Stimulated activated CD8-positive, alpha-beta memory T cell treated with anti-CD3 and anti-CD28 coated beads, Interleukin-7, amount 100 ng/mL, for 48 hours (primary cell): ENCODE data around the gene CC2D2A.
"Not testable (repeated sequence)": the region's sequence is repeated elsewhere in the genome, so short reads cannot be mapped to it uniquely, and the experiment has no call there.

ENCODE experiments used
- DNase-seq, 2 donors: peaks; one replicate each; pipeline ENCODE4 v3.0.0-alpha.2; 2020; ENCODE audit warnings: low read depth in 1 of 2; ENCODE audit errors: extremely low read depth in 1 of 2

Gene CC2D2A

GRCh38 chr4:15513545-15513944 is 43.9 kb downstream of the CC2D2A start:
- no peak for DNase-seq

- DNase-seq = no peak
These were observed 45.4 kb downstream of the CC2D2A start for GRCh38 chr4:15515106-15515505.

GRCh38 chr4:15516494-15516893 is 46.8 kb downstream of the CC2D2A start:
- no peak for DNase-seq

GRCh38 chr4:15517681-15518080 is 48.0 kb downstream of the CC2D2A start:
- not testable (repeated sequence) for DNase-seq

- DNase-seq = no peak
These were observed 51.9 kb downstream of the CC2D2A start for GRCh38 chr4:15521442-15522039.

- no peak for DNase-seq
These were observed 55.4 kb downstream of the CC2D2A start for GRCh38 chr4:15525080-15525479.

GRCh38 chr4:15526924-15527592 is 57.4 kb downstream of the CC2D2A start:
- no peak for DNase-seq

GRCh38 chr4:15531792-15532191 is 62.1 kb downstream of the CC2D2A start:
- DNase-seq = no peak

GRCh38 chr4:15533817-15534216 is 64.1 kb downstream of the CC2D2A start:
- DNase-seq = no peak

- no peak for DNase-seq
These were observed 65.9 kb downstream of the CC2D2A start for GRCh38 chr4:15535599-15535998.

- DNase-seq = no peak
These were observed 67.1 kb downstream of the CC2D2A start for GRCh38 chr4:15536552-15537499.

GRCh38 chr4:15541941-15542340 is 72.3 kb downstream of the CC2D2A start:
- DNase-seq = no peak

GRCh38 chr4:15542760-15543159 is 73.1 kb downstream of the CC2D2A start:
- no peak for DNase-seq

- DNase-seq = no peak
These were observed 74.0 kb downstream of the CC2D2A start for GRCh38 chr4:15543537-15544247.

GRCh38 chr4:15544248-15544729 is 74.6 kb downstream of the CC2D2A start:
- no peak for DNase-seq

GRCh38 chr4:15545371-15545770 is 75.7 kb downstream of the CC2D2A start:
- DNase-seq = no peak

- no peak for DNase-seq
These were observed 77.7 kb downstream of the CC2D2A start for GRCh38 chr4:15547392-15547791.

- DNase-seq = no peak
These were observed 80.8 kb downstream of the CC2D2A start for GRCh38 chr4:15550491-15550890.

- no peak for DNase-seq
These were observed 82.2 kb downstream of the CC2D2A start for GRCh38 chr4:15551740-15552446.
